ENCODE results near the gene SPEM2.
A peak's percentile ranks its signal among the peaks of the same experiment; 100 is the strongest.

The SPEM2 gene

DNA sequence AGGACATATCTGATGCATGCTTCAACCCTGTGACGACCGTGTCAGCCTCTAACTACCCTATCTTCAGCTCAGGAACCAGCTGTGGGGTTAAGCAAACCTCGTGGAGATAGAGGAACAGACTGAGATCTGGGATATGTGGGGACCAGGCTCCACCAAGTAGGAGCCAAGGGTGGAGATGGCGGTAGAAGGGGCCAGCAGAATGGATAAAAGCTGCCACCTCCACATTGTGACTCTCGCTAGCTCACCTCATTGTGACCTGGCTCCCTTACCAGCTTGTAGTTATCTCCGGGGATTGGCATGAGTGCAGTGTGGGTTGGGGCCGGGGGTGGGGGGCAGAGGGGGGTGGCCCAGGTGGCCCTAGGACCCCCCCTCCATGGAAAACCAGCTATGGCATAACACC lies at the start of gene SPEM2:
TSS of gene SPEM2 (plus strand) at position 301 of the 400 bp plus-strand sequence. CDS start at position 374, 73 bp downstream.
- DNase-seq = no peak

GRCh38 chr17:7379134-7379533 lies 46.3 kb upstream of the SPEM2 start:
- DNase-seq = no peak

- DNase-seq = no peak
Measured at GRCh38 chr17:7380321-7380720, 45.1 kb upstream of the SPEM2 start.

GRCh38 chr17:7380855-7381683 lies 44.3 kb upstream of the SPEM2 start, which contains the start of gene TNK1:
Gene TNK1 (plus strand): TSS chr17:7381089. CDS start chr17:7382927, 1,838 bp downstream.
- no peak for DNase-seq

GRCh38 chr17:7382901-7383300 lies 42.5 kb upstream of the SPEM2 start:
- DNase-seq = no peak

- no peak for DNase-seq
Measured at GRCh38 chr17:7383371-7383741, 42.1 kb upstream of the SPEM2 start.

DNA sequence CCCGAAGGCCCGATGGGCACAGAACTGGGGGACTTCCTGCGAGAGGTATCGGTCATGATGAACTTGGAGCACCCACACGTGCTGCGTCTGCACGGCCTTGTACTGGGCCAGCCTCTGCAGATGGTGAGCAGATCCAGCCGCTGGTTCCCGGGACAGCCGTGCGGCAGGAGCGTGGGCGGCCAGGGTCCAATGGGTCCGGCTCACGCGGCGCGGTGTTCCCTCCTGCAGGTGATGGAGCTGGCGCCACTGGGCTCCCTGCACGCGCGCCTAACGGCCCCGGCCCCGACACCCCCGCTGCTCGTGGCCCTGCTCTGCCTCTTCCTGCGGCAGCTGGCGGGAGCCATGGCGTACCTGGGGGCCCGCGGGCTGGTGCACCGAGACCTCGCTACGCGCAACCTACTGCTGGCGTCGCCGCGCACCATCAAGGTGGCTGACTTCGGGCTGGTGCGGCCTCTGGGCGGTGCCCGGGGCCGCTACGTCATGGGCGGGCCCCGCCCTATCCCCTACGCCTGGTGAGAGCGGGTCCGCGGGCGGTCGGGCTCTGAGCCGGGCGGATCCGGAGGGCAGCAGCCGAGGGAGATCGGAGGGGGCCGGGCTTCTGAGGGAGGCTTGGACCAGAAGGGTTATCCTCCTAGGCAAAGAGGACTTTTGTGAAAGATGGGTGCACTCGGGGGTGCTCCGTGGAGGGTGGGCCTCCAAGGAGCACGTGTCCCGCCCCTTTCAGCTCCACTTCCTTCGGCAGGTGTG lies 41.5 kb upstream of the SPEM2 start:
- DNase-seq = peak; percentile 82

GRCh38 chr17:7384489-7385081 lies 40.8 kb upstream of the SPEM2 start:
- no peak for DNase-seq

- no peak for DNase-seq
Measured at GRCh38 chr17:7388856-7389255, 36.6 kb upstream of the SPEM2 start.

DNA sequence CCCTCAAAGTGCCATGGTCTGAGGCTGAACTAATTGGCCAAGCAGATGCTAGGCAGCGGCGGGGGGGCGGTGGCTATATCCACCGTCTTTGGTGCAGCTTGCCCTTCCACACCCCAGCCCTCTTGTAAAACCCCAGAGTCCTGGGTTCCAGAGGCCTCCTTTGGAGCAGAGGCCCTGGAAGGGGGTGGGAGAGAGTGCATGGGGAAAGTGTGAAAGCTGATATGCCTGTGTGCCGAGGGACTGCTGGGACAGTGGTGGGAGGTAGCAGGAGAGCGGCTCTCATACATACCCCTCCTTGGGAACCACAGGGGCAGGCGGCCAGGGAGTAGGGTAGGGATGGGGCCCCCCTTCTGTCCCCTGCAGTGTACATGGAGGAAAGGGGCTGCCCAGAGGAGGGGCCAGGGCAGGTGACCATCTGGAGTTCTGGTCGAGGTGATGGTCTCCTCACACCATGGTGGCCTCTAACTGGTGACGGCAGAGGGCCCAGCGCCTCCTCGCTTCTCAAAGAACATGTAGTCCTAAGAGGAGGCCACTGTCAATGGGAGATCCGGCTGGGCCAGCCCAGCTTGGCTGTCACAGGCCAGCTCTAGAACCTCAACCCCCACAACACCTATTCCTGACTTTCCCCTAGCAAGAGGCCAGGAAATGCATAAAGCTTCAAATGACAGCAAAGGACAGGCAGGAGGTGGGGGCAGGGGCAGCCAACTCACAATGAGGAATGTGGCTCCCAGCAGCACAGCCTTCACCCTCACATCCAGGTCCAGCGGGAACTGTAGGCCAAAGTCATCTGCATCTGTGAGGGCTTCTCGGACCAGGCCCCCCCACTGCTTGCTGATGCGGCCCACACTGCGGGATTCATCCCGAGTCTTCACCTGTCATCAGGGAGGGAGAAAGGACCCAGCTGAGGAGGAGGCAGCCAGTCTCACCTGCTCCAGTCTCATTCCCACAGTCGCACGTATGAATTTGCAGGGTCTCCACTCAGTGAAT lies 35.2 kb upstream of the SPEM2 start:
- no peak for DNase-seq

- no peak for DNase-seq
Measured at GRCh38 chr17:7391307-7391706, 34.1 kb upstream of the SPEM2 start.

GRCh38 chr17:7392696-7393612 lies 32.5 kb upstream of the SPEM2 start:
- no peak for DNase-seq

DNA sequence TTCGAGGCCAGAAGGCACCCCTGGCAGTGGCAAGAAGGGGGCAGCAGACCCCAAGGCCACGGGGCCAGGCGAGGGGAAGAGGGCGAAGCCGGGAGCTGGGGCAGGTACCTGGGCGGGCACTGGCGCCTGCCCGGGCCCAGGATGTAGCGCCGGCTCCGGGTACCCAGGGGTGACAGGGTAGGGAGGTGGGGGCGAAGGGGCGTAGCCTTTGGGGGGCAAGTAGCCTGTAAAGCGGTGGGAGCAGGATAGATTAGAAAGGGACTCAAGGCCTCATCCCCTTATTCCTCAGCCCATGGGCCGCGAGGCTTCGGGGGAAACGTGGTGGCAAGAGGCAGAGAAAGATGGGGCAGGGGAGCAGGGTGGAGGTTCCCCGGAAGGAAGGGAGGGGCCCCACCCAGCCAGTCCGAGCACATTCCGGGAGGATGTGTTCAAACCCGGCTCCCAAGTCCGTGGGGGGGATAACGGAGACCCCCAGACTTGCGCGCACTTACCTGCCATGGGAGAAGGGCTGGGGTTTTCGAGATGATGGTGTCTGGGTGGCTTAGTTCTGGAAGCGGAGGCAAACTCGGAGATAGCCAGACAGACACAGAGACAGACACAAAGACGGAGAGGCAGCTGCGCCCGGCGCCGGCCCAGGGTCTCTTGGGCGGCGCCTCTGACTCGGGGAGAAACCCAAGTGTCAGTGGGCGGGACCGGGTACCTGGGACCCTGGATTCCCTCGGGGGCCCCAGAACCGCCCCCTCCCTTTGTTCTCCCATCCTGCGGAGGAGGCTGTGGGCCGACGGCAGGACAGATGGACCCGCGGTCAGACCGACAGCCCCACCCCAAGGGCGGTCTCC lies 31.6 kb upstream of the SPEM2 start:
- peak; percentile 54 for DNase-seq

- peak; percentile 90 for DNase-seq
Measured at GRCh38 chr17:7394452-7395191, 30.8 kb upstream of the SPEM2 start, which contains the start of gene PLSCR3. Gene PLSCR3 (minus strand): TSS chr17:7394525. CDS start chr17:7394110, 415 bp downstream.

GRCh38 chr17:7396147-7396546 lies 29.3 kb upstream of the SPEM2 start:
- no peak for DNase-seq

- DNase-seq = no peak
Measured at GRCh38 chr17:7398612-7399011, 26.8 kb upstream of the SPEM2 start.

DNA sequence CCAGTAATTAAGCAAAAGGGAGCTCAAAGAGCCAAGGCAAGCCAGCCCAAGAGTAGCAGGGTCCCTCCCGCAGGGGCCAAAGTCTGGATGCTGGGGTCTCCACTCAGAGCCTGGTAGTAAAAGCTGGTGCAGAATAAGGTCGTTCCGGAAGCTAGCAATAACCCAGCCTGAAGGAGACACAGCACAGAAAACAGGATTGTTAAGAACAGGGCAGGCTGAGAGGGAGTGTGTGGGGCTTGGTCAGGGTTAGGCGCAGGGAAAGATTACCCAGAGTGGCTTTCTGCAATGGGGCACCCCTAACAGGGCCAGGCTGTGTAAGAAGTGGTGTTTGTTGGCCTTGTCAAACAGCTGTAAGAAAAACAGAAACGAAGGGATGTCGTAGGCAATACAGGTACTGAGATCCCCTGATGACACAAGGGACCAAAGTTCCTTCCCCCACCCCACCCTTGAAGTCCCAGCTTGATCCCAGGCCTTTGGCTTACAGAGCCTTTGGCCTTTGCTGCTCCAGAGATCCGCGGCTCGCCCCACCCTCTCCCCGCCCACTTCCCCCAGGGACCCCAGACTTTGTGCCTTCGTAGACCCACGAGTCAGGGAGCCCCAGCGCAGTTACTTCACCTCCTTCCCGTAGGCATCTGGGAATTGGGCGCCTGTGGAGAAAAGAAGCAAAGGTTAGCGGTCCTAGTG lies 22.2 kb upstream of the SPEM2 start:
- peak; percentile 25 for DNase-seq

DNA sequence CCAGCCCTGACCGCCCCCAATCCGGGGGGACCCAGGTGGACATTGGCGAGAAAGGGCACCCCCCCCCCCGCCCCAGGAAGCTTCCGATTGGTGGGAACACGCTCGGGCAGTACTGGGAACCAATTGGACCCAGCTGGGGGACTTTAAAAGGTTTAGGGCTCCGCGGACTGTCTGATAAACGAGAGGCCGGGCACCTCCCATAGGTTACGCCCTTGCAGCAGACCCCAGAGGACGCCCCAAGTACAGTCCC lies 21.8 kb upstream of the SPEM2 start:
- no peak for DNase-seq

Measured in activated CD4-positive, alpha-beta T cell treated with anti-CD3 and anti-CD28 coated beads, Interleukin-2, Interleukin-6, amounts not matched to agents 100 ng/mL and 50 ng/mL, durations not matched to agents 16 hours and 8 hours (primary cell).